ENCODE data around the gene UBAC2.
A peak's percentile ranks its signal among the peaks of the same experiment; 100 is the strongest.

GRCh38 chr13:99176309-99177276, 24.1 kb upstream of the UBAC2 start:
- TF ChIP-seq CTCF (IDR thresholded peaks at IDR 0.05 in 4 of 5, conservative IDR thresholded peaks at IDR 0.05 in 1 of 5) = peak; percentile 78 to 96 (median 92)
- no peak for TF ChIP-seq POLR2A (IDR thresholded peaks at IDR 0.05)
